ENCODE results near the gene XPR1.
"Not testable (repeated sequence)": the region's sequence is repeated elsewhere in the genome, so short reads cannot be mapped to it uniquely, and the experiment has no call there.

The XPR1 gene

GRCh38 chr1:180644526-180645192 lies 12.8 kb downstream of the XPR1 start:
- DNase-seq (ENCODE audit: low read depth): no peak

GRCh38 chr1:180645261-180645660 lies 13.4 kb downstream of the XPR1 start:
- DNase-seq (ENCODE audit: low read depth): not testable (repeated sequence)

GRCh38 chr1:180646093-180646492 lies 14.3 kb downstream of the XPR1 start:
- DNase-seq (ENCODE audit: low read depth): no peak

GRCh38 chr1:180646547-180646946 lies 14.7 kb downstream of the XPR1 start:
- DNase-seq (ENCODE audit: low read depth): no peak

DNA sequence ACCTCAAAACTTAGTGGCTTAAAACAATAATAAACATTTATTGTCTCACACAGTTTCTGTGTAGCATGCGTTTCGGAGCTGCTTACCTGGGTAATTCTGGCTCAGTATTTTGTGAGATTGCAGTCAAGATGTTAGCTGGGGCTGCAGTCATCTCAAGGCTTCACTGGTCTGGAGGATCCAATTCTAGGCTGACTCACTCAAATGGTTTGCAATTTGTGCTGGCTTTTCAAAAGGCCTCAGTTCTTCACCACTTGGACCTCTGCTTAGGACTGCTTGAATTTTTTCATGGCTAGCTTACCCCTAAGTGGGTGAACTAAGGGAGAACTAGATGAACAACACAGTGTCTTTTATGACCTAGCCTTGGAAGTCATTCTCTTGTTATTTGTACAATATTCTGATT lies 21.0 kb downstream of the XPR1 start:
- DNase-seq (ENCODE audit: low read depth): no peak

DNA sequence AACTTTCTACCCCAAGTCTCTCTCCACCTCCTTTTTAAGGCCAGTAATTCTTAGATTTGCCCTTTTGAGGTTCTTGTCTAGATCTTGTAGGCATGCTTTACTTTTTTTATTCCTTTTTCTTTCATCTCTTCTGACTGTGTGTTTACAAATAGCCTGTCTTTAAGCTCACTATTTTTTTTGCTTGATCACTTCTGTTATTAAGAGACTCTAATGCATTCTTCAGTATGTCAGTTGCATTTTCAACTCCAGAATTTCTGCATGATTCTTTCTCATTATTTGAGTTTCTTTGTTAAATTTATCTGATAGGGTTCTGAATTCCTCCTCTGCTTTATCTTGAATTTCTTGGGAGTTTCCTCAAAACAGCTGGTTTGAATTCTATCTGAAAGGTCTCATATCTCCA lies 30.9 kb downstream of the XPR1 start:
- no peak for DNase-seq (ENCODE audit: low read depth)

GRCh38 chr1:180670681-180671080 lies 38.9 kb downstream of the XPR1 start:
- DNase-seq (ENCODE audit: low read depth): no peak

- no peak for DNase-seq (ENCODE audit: low read depth)
Measured at GRCh38 chr1:180672105-180672504, 40.3 kb downstream of the XPR1 start.

GRCh38 chr1:180672505-180672904 lies 40.7 kb downstream of the XPR1 start:
- DNase-seq (ENCODE audit: low read depth): no peak

DNA sequence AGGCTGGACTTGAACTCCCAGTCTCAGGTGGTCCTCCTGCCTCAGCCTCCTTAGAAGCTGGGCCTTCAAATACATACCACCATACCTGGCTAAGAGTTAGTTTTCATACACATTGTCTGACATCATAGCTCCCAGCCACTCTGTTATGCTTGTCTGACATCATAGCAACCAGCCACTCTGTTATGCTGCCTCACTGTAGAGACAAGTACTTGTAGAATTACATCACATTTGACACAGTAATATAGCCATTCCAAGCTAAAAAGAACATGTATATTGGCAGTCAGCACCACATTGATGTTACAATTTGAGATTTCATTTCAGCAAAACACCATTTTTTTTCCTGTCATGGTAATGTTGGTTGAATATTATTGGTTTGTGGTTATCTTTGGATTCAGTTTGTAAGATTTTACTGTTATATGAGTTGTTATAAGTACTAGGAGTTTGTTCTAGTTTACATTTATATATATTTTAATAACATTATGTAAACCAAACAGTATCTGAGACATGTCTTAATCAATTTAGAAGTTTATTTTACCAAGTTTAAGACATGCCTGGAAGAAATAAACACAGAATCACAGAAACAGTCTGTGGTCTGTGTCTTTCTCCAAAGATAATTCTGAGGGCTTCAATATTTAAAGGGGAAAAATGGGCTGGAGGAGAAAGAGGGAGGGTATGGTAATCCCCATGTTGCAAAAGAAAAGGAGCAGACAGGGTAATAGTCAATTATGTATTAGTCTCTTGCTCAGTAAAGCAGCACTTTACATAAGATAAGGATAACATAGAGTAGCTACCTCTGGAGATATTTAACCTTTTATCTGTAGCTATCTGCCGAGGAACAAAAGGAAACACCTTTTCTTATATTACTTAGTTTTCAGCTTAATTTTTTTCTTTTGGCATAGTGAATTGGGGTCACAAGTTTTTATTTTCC lies 43.0 kb downstream of the XPR1 start:
- DNase-seq (ENCODE audit: low read depth): no peak

- no peak for DNase-seq (ENCODE audit: low read depth)
Measured at GRCh38 chr1:180675586-180675985, 43.8 kb downstream of the XPR1 start.

- no peak for DNase-seq (ENCODE audit: low read depth)
Measured at GRCh38 chr1:180680558-180681144, 48.8 kb downstream of the XPR1 start.

- not testable (repeated sequence) for DNase-seq (ENCODE audit: low read depth)
Measured at GRCh38 chr1:180683117-180683516, 51.3 kb downstream of the XPR1 start.

DNA sequence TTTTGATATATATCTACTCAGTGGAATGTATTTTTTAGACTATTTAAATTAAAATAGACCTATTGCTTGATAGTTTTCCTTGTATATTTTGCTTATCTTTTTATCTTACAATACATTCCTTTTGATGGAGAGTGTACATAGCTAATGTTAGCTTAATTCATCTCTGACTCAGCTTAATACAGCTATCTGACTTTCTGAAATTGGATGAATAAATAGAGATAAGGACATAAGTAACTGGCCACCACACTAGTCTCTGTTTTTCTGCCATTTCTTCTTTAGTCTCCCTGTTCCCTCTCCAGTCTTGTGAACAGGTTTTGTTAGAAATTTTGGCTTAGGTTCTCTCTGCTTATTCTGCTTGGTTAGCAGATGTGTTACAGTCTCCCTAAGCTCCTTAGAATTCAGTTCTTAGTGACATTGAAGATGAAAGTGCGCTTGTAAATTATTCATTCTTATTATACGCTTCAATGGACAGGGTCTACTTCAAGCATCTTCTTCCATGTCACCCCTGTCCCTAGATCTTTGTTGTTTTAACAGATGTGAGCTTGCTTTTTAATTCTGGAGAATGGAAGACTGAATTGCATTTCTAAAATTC lies 59.6 kb downstream of the XPR1 start:
- no peak for DNase-seq (ENCODE audit: low read depth)

DNA sequence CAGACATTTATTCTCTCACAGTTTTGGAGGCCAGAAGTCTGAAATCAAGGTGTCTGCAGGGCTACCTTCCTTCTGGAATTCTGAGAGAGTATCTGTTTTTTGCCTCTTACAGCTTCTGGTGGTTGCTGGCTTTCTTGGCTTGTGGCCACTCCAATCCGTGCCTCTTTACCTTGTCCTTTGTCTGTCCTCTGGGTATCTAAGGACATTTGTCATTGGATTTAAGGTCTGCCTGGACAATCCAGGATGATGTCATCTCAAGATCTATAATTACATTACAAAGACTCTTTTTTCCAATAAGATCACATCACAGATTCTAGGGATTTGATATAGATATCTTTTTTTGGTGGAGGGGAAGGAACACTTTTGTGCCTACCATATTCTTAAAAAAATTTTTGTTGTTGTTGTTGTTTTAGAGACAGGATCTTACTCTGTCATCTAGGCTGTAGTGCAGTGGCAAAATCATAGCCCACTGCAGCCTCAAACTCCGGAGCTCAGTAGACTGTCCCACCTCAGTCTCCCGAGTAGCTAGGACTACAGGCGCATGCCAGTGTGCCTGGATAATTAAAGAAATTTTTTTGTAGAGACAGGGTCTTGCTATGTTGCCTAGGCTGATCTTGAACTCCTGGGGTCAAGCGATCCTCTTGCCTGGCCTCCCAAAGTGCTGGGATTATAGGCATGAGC lies 61.9 kb downstream of the XPR1 start:
- no peak for DNase-seq (ENCODE audit: low read depth)

DNA sequence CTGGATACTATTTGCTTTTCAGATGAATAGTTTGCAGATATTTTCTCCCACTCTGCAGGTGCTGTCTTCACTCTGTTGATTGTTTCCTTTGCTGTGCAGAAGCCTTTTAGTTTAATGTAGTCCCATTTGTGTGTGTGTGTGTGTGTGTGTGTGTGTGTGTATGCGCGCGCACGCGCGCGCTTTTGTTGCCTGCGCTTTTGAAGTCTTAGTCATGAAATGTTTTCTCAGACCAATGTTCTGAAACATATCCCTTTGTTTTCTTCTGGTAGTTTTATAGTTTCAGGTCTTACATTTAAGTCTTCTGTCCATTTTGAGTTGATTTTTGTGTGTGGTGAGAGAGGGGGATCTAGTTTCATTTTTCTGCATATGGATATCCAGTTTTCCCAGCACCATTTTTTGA lies 63.5 kb downstream of the XPR1 start:
- no peak for DNase-seq (ENCODE audit: low read depth)

GRCh38 chr1:180696361-180696760 lies 64.5 kb downstream of the XPR1 start:
- DNase-seq (ENCODE audit: low read depth): no peak

- no peak for DNase-seq (ENCODE audit: low read depth)
Measured at GRCh38 chr1:180698580-180698979, 66.8 kb downstream of the XPR1 start.

- not testable (repeated sequence) for DNase-seq (ENCODE audit: low read depth)
Measured at GRCh38 chr1:180702376-180702775, 70.6 kb downstream of the XPR1 start.

DNA sequence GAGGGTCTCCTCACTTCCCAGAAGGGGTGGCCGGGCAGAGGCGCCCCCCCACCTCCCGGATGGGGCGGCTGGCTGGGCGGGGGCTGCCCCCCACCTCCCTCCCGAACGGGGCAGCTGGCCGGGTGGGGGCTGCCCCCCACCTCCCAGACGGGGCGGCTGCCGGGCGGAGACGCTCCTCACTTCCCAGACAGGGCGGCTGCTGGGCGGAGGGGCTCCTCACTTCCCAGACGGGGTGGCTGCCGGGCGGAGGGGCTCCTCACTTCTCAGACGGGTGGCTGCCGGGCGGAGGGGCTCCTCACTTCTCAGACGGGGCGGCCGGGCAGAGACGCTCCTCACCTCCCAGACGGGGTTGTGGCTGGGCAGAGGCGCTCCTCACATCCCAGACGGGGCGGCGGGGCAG lies 78.9 kb downstream of the XPR1 start:
- not testable (repeated sequence) for DNase-seq (ENCODE audit: low read depth)

DNA sequence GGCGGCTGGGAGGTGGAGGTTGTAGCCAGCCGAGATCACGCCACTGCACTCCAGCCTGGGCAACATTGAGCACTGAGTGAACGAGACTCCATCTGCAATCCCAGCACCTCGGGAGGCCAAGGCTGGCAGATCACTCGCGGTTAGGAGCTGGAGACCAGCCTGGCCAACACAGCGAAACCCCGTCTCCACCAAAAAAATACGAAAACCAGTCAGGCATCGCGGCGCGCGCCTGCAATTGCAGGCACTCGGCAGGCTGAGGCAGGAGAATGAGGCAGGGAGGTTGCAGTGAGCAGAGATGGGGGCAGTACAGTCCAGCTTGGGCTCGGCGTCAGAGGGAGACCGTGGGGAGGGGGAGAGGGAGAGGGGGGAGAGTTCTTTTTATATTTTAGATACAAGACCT lies 79.4 kb downstream of the XPR1 start:
- DNase-seq (ENCODE audit: low read depth): not testable (repeated sequence)

GRCh38 chr1:180720753-180721152 lies 88.9 kb downstream of the XPR1 start:
- no peak for DNase-seq (ENCODE audit: low read depth)

All from GM04503 (cell line).